ENCODE measurements around the gene NCKAP5. TPM values are rescaled to one million over a fixed set of nuclear protein-coding genes. Genes with fewer than 3 reads are reported as not detected.

NCKAP5 gene
- total and polyA plus RNA-seq, 2 of the 13 experiments (the other 11 are each of a cell fraction or from before 2014, with no cell fraction given), result 0.01 TPM; not detected in 1

DNA sequence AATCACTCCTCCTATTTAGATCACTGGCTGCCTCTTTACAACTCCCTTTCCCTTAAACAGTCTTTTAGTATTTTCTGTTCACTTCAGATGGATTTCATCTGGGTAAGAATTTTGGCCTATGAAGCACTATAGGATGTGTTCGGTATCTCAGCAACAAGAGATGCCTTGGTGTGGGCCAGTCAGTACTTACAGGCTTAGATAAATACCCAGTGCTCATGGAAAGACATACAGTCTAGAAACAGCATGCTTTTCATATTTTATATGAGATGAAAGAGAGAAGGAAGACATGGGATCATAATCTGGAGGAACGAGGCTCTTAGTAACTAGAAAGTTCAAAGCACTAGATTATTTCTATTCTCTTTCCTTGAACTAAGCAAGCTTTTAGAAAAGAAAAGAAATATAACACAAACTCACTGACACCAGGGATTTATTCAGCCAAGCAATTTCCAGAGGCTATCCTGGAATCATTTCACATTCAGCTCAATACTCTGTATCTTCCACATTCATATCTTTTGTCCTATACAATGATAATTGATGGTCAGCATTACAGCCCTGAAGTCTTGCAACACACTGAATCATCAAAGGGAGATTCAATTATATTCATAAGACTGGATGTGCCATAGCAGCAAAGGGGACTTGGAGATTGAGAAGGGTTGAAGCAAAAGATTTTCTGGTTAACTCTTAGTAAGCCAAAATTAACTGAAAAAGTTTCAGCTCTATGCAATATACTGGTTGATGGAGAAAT, 489.4 kb downstream of the NCKAP5 start:
- FAIRE-seq (no peak), ATAC-seq (no peak), DNase-seq (ENCODE audit: low spot score) (no peak)
- ChIA-PET POLR2A (no interaction called here), CTCF (ENCODE audit: low intra/inter-chr PET ratio, low total read pairs) (no interaction called here)
- no peaks in the 10 kb centered on the region for H3K27me3 ChIP-seq (ENCODE audit: control insufficient read depth in 1 of 2, insufficient read depth in 2 of 2, low read length in 2 of 2)
- no peak overlapping the region for H3K27ac ChIP-seq (ENCODE audit: extremely low read length, insufficient read depth, low read length)
- no peak overlapping the region for H3K4me3 ChIP-seq (replicated peaks in 1 of 3; ENCODE audit: insufficient read depth in 1 of 3, low read depth in 2 of 3, low read length in 3 of 3)
- 9% methylated on average over 2 of the region's 2 CpGs for WGBS (ENCODE audit: low lambda C conversion rate)
- H3K79me2 ChIP-seq (ENCODE audit: insufficient read depth, low read length), result no peaks in the 10 kb centered on the region
- no peaks in the 10 kb centered on the region for H3K36me3 ChIP-seq (replicated peaks in 1 of 2; ENCODE audit: control insufficient read depth in 1 of 2, insufficient read depth in 2 of 2, low read length in 2 of 2)
- no peak overlapping the region for H3K9ac ChIP-seq (ENCODE audit: insufficient read depth, low read depth, low read length)
- BruUV-seq (replicated peaks), result no TSS peak
- H2AFZ ChIP-seq (ENCODE audit: low read length), result no peak overlapping the region
- H3K4me2 ChIP-seq (ENCODE audit: low read depth, low read length), result no peak overlapping the region
- TF ChIP-seq CREM (IDR thresholded peaks at IDR 0.05), result no peak
- no peak for TF ChIP-seq CREM (CRISPR knock-in tag; IDR thresholded peaks at IDR 0.05)
- TF ChIP-seq ZNF749 (CRISPR knock-in tag; IDR thresholded peaks at IDR 0.05; ENCODE audit: borderline replicate concordance), result no peak
- no peak for TF ChIP-seq ZFP90 (CRISPR knock-in tag; IDR thresholded peaks at IDR 0.05; ENCODE audit: borderline replicate concordance)
- TF ChIP-seq YY1 (IDR thresholded peaks at IDR 0.05; ENCODE audit: insufficient read depth, insufficient replicate concordance, low read depth, low read length), result no peak
- TF ChIP-seq ZNF552 (CRISPR knock-in tag; IDR thresholded peaks at IDR 0.05; ENCODE audit: borderline replicate concordance), result no peak
- TF ChIP-seq, protein P1, sequence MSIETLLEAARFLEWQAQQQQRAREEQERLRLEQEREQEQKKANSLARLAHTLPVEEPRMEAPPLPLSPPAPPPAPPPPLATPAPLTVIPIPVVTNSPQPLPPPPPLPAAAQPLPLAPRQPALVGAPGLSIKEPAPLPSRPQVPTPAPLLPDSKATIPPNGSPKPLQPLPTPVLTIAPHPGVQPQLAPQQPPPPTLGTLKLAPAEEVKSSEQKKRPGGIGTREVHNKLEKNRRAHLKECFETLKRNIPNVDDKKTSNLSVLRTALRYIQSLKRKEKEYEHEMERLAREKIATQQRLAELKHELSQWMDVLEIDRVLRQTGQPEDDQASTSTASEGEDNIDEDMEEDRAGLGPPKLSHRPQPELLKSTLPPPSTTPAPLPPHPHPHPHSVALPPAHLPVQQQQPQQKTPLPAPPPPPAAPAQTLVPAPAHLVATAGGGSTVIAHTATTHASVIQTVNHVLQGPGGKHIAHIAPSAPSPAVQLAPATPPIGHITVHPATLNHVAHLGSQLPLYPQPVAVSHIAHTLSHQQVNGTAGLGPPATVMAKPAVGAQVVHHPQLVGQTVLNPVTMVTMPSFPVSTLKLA (IDR thresholded peaks at IDR 0.05), result no peak
- no peak for TF ChIP-seq ZNF446 (CRISPR knock-in tag; IDR thresholded peaks at IDR 0.05)
- TF ChIP-seq AKAP8 (CRISPR knock-in tag; IDR thresholded peaks at IDR 0.05), result no peak
- TF ChIP-seq, protein P2, sequence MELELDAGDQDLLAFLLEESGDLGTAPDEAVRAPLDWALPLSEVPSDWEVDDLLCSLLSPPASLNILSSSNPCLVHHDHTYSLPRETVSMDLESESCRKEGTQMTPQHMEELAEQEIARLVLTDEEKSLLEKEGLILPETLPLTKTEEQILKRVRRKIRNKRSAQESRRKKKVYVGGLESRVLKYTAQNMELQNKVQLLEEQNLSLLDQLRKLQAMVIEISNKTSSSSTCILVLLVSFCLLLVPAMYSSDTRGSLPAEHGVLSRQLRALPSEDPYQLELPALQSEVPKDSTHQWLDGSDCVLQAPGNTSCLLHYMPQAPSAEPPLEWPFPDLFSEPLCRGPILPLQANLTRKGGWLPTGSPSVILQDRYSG (CRISPR knock-in tag; IDR thresholded peaks at IDR 0.05), result no peak
- TF ChIP-seq, protein P3, sequence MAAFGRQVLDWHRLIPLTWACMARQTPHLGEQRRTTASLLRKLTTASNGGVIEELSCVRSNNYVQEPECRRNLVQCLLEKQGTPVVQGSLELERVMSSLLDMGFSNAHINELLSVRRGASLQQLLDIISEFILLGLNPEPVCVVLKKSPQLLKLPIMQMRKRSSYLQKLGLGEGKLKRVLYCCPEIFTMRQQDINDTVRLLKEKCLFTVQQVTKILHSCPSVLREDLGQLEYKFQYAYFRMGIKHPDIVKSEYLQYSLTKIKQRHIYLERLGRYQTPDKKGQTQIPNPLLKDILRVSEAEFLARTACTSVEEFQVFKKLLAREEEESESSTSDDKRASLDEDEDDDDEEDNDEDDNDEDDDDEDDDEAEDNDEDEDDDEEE (CRISPR knock-in tag; IDR thresholded peaks at IDR 0.05), result no peak
- no peak for TF ChIP-seq ASH2L (IDR thresholded peaks at IDR 0.05; ENCODE audit: insufficient read length, low read depth, low read length)
- TF ChIP-seq FIP1L1 (IDR thresholded peaks at IDR 0.05; ENCODE audit: borderline replicate concordance, insufficient read depth, low read depth, low read length), result no peak
- TF ChIP-seq PCBP1 (IDR thresholded peaks at IDR 0.05; ENCODE audit: borderline replicate concordance, low read depth, low read length), result no peak
- no peaks in the 10 kb centered on the region for H4K20me1 ChIP-seq (ENCODE audit: insufficient read depth, low read length)
- in situ Hi-C loops (cut with HindIII; ENCODE audit: extremely low pct_ligation_motif_present, low pct_unique_long_range_greater_than_20kb) (no loop called here), intact Hi-C loops (cut with micrococcal nuclease; ENCODE audit: unreplicated experiment) (no loop called here)
- H3K4me1 ChIP-seq (ENCODE audit: insufficient read depth, low read length), result no peaks in the 10 kb centered on the region
- peaks cover 14% of the 10 kb centered on the region for H3K9me3 ChIP-seq (ENCODE audit: low read length)

Measured in HepG2 (cell line).